ENCODE measurements around the gene FLYWCH1.
A peak's percentile ranks its signal among the peaks of the same experiment; 100 is the strongest.

The FLYWCH1 gene

GRCh38 chr16:2964475-2965336 lies 53.0 kb downstream of the FLYWCH1 start:
- Mint-ChIP-seq H3K36me3 (ENCODE audit: low read depth) (no peaks in the 10 kb centered on the region), H3K4me1 (ENCODE audit: low read depth) (peaks cover 35% of the 10 kb centered on the region), H3K27ac (no peak overlapping the region), H3K4me3 (peak overlapping the region; percentile 45), H3K27me3 (peaks cover 22% of the 10 kb centered on the region), H3K9me3 (no peaks in the 10 kb centered on the region)

- no peak overlapping the region for H3K27ac Mint-ChIP-seq
- no peaks in the 10 kb centered on the region for H3K9me3 Mint-ChIP-seq
- peaks cover 18% of the 10 kb centered on the region for H3K27me3 Mint-ChIP-seq
- H3K4me3 Mint-ChIP-seq: no peak overlapping the region
- H3K4me1 Mint-ChIP-seq (ENCODE audit: low read depth): peaks cover 41% of the 10 kb centered on the region
- peaks cover 4% of the 10 kb centered on the region for H3K36me3 Mint-ChIP-seq (ENCODE audit: low read depth)
Observed at GRCh38 chr16:2966043-2966807, 54.5 kb downstream of the FLYWCH1 start.

GRCh38 chr16:2966808-2967191 lies 55.1 kb downstream of the FLYWCH1 start:
- Mint-ChIP-seq H3K4me1 (ENCODE audit: low read depth) (peaks cover 40% of the 10 kb centered on the region), H3K27ac (no peak overlapping the region), H3K27me3 (peaks cover 16% of the 10 kb centered on the region), H3K36me3 (ENCODE audit: low read depth) (peaks cover 5% of the 10 kb centered on the region), H3K9me3 (no peaks in the 10 kb centered on the region), H3K4me3 (no peak overlapping the region)

- H3K36me3 Mint-ChIP-seq (ENCODE audit: low read depth): peaks cover 9% of the 10 kb centered on the region
- no peaks in the 10 kb centered on the region for H3K9me3 Mint-ChIP-seq
- H3K4me1 Mint-ChIP-seq (ENCODE audit: low read depth): peaks cover 37% of the 10 kb centered on the region
- peaks cover 14% of the 10 kb centered on the region for H3K27me3 Mint-ChIP-seq
- no peak overlapping the region for H3K27ac Mint-ChIP-seq
- H3K4me3 Mint-ChIP-seq: no peak overlapping the region
Observed at GRCh38 chr16:2967211-2967631, 55.5 kb downstream of the FLYWCH1 start.

- Mint-ChIP-seq H3K4me1 (ENCODE audit: low read depth) (peaks cover 37% of the 10 kb centered on the region), H3K27me3 (peaks cover 14% of the 10 kb centered on the region), H3K4me3 (peak overlapping the region; percentile 74), H3K27ac (no peak overlapping the region), H3K9me3 (no peaks in the 10 kb centered on the region), H3K36me3 (ENCODE audit: low read depth) (peaks cover 15% of the 10 kb centered on the region)
Observed at GRCh38 chr16:2967721-2968161, 56.0 kb downstream of the FLYWCH1 start.

GRCh38 chr16:2968368-2968737 lies 56.6 kb downstream of the FLYWCH1 start:
- H3K4me3 Mint-ChIP-seq: peak overlapping the region; percentile 74
- no peak overlapping the region for H3K27ac Mint-ChIP-seq
- no peaks in the 10 kb centered on the region for H3K9me3 Mint-ChIP-seq
- peaks cover 15% of the 10 kb centered on the region for H3K36me3 Mint-ChIP-seq (ENCODE audit: low read depth)
- H3K27me3 Mint-ChIP-seq: peaks cover 14% of the 10 kb centered on the region
- peaks cover 37% of the 10 kb centered on the region for H3K4me1 Mint-ChIP-seq (ENCODE audit: low read depth)

GRCh38 chr16:2968738-2969544 lies 57.2 kb downstream of the FLYWCH1 start, which contains the start of gene PAQR4:
Gene PAQR4, plus strand, starts transcription at chr16:2969348. Its CDS starts 327 bp downstream, at chr16:2969675.
- H3K9me3 Mint-ChIP-seq: no peaks in the 10 kb centered on the region
- peaks cover 14% of the 10 kb centered on the region for H3K27me3 Mint-ChIP-seq
- H3K36me3 Mint-ChIP-seq (ENCODE audit: low read depth): peaks cover 15% of the 10 kb centered on the region
- peaks cover 32% of the 10 kb centered on the region for H3K4me1 Mint-ChIP-seq (ENCODE audit: low read depth)
- peak within 1 kb of the TSS; percentile 81 for H3K4me3 Mint-ChIP-seq
- peak within 1 kb of the TSS; percentile 65 for H3K27ac Mint-ChIP-seq

GRCh38 chr16:2969545-2970521 lies 58.1 kb downstream of the FLYWCH1 start:
- peaks cover 26% of the 10 kb centered on the region for H3K4me1 Mint-ChIP-seq (ENCODE audit: low read depth)
- peaks cover 10% of the 10 kb centered on the region for H3K27me3 Mint-ChIP-seq
- H3K36me3 Mint-ChIP-seq (ENCODE audit: low read depth): peaks cover 15% of the 10 kb centered on the region
- H3K9me3 Mint-ChIP-seq: no peaks in the 10 kb centered on the region
- peak overlapping the region; percentile 81 for H3K4me3 Mint-ChIP-seq
- H3K27ac Mint-ChIP-seq: peak overlapping the region; percentile 65

GRCh38 chr16:2970563-2970962 lies 58.8 kb downstream of the FLYWCH1 start:
- H3K27ac Mint-ChIP-seq: no peak overlapping the region
- H3K27me3 Mint-ChIP-seq: peaks cover 10% of the 10 kb centered on the region
- H3K4me3 Mint-ChIP-seq: peak overlapping the region; percentile 81
- peaks cover 20% of the 10 kb centered on the region for H3K4me1 Mint-ChIP-seq (ENCODE audit: low read depth)
- no peaks in the 10 kb centered on the region for H3K9me3 Mint-ChIP-seq
- peaks cover 15% of the 10 kb centered on the region for H3K36me3 Mint-ChIP-seq (ENCODE audit: low read depth)

GRCh38 chr16:2971134-2971984 lies 59.6 kb downstream of the FLYWCH1 start:
- H3K27me3 Mint-ChIP-seq: peaks cover 7% of the 10 kb centered on the region
- no peak overlapping the region for H3K27ac Mint-ChIP-seq
- peaks cover 20% of the 10 kb centered on the region for H3K36me3 Mint-ChIP-seq (ENCODE audit: low read depth)
- H3K9me3 Mint-ChIP-seq: no peaks in the 10 kb centered on the region
- peaks cover 16% of the 10 kb centered on the region for H3K4me1 Mint-ChIP-seq (ENCODE audit: low read depth)
- peak overlapping the region; percentile 81 for H3K4me3 Mint-ChIP-seq

GRCh38 chr16:2971985-2972784 lies 60.5 kb downstream of the FLYWCH1 start:
- H3K4me3 Mint-ChIP-seq: no peak overlapping the region
- H3K9me3 Mint-ChIP-seq: no peaks in the 10 kb centered on the region
- peaks cover 25% of the 10 kb centered on the region for H3K36me3 Mint-ChIP-seq (ENCODE audit: low read depth)
- peaks cover 16% of the 10 kb centered on the region for H3K4me1 Mint-ChIP-seq (ENCODE audit: low read depth)
- peaks cover 7% of the 10 kb centered on the region for H3K27me3 Mint-ChIP-seq
- peak overlapping the region; percentile 5 for H3K27ac Mint-ChIP-seq

GRCh38 chr16:2973093-2973492 lies 61.4 kb downstream of the FLYWCH1 start:
- peaks cover 32% of the 10 kb centered on the region for H3K36me3 Mint-ChIP-seq (ENCODE audit: low read depth)
- no peak overlapping the region for H3K27ac Mint-ChIP-seq
- peaks cover 4% of the 10 kb centered on the region for H3K27me3 Mint-ChIP-seq
- no peak overlapping the region for H3K4me3 Mint-ChIP-seq
- H3K9me3 Mint-ChIP-seq: no peaks in the 10 kb centered on the region
- peaks cover 17% of the 10 kb centered on the region for H3K4me1 Mint-ChIP-seq (ENCODE audit: low read depth)
